Neural cell (in vitro differentiated cells): ENCODE data around the gene KIF20B. TPM values are rescaled to one million over a fixed set of nuclear protein-coding genes. Genes with fewer than 3 reads are reported as not detected.

ENCODE experiments used
- H2AFZ ChIP-seq: fragments of 200-600, 300-800 bp; sonication (generic), shearing (Covaris generic); 2 replicates; pipeline ENCODE4 v1.6.0; 2014; ENCODE audit warnings: low read depth, mild to moderate bottlenecking, antibody characterized with exemption, low read length, moderate library complexity
- H3F3A ChIP-seq: fragments of 200-600 bp; shearing (Covaris generic); 2 replicates; pipeline ENCODE4 v1.6.1; 2016; ENCODE audit warnings: mild to moderate bottlenecking, moderate library complexity, mixed read lengths, antibody characterized with exemption, low read length; ENCODE audit not compliant: insufficient read depth, poor library complexity, severe bottlenecking
- H3K27ac ChIP-seq: fragments of 200-600, 300-800 bp; sonication (generic), shearing (Covaris generic); 2 replicates; pipeline ENCODE4 v1.5.1; 2014; ENCODE audit warnings: mild to moderate bottlenecking, low read length, moderate library complexity
- H3K27me3 ChIP-seq: fragments of 300-800, 200-600 bp; sonication (generic), shearing (Covaris generic); 2 replicates; pipeline ENCODE4 v1.6.0; 2014; ENCODE audit warnings: mild to moderate bottlenecking, low read depth, low read length, moderate library complexity; ENCODE audit not compliant: insufficient read depth
- H3K36me3 ChIP-seq: fragments of 300-800, 200-600 bp; sonication (generic), shearing (Covaris generic); 2 replicates; pipeline ENCODE4 v1.5.1; 2014; ENCODE audit warnings: mild to moderate bottlenecking, antibody characterized with exemption, low read length, moderate library complexity; ENCODE audit not compliant: insufficient read depth
- H3K4me2 ChIP-seq: fragments of 300-800, 200-600 bp; sonication (generic), shearing (Covaris generic); 2 replicates; pipeline ENCODE4 v1.6.0; 2014; ENCODE audit warnings: mild to moderate bottlenecking, low read length
- H3K4me3 ChIP-seq: fragments of 300-800, 200-600 bp; sonication (generic), shearing (Covaris generic); 2 replicates; pipeline ENCODE4 v1.5.1; 2014; ENCODE audit warnings: mild to moderate bottlenecking, low read length, moderate library complexity
- H3K79me2 ChIP-seq: fragments of 200-600 bp; shearing (Covaris generic); replicated peaks from 2 replicates; pipeline ENCODE4 v1.6.0; 2014; ENCODE audit warnings: mild to moderate bottlenecking, low read length, moderate library complexity; ENCODE audit not compliant: insufficient read depth
- H3K9ac ChIP-seq: fragments of 300-800, 200-600 bp; sonication (generic), shearing (Covaris generic); 2 replicates; pipeline ENCODE4 v1.6.1; 2016; ENCODE audit warnings: mild to moderate bottlenecking, low read length, mixed read lengths
- H3K9me2 ChIP-seq: fragments of 200-600 bp; shearing (Covaris generic); 2 replicates; pipeline ENCODE4 v1.6.1; 2016; ENCODE audit warnings: mild to moderate bottlenecking, low read length, mixed read lengths; ENCODE audit not compliant: insufficient read depth
- H3K9me3 ChIP-seq: fragments of 200-600, 300-800 bp; sonication (generic), shearing (Covaris generic); 2 replicates; pipeline ENCODE4 v1.6.1; 2016; ENCODE audit warnings: mild to moderate bottlenecking, mixed run types, low read length, moderate library complexity, mixed read lengths
- H4K20me1 ChIP-seq: fragments of 200-600 bp; shearing (Covaris generic); 2 replicates; pipeline ENCODE4 v1.6.1; 2016; ENCODE audit warnings: mild to moderate bottlenecking, mixed run types; ENCODE audit not compliant: insufficient read depth
- EP300 ChIP-seq: fragments of 450-650 bp; conservative IDR thresholded peaks from 2 replicates; pipeline ENCODE4 v1.6.1; 2014; ENCODE audit warnings: antibody characterized with exemption, mild to moderate bottlenecking, moderate library complexity; ENCODE audit not compliant: poor library complexity, severe bottlenecking
- EZH2 ChIP-seq: fragments of 200-600, 300-800 bp; shearing (Covaris generic), sonication (generic); IDR thresholded peaks from 2 replicates; pipeline ENCODE4 v1.6.1; 2014; ENCODE audit warnings: antibody characterized with exemption, low read length, borderline replicate concordance, mild to moderate bottlenecking; ENCODE audit not compliant: insufficient read depth, poor library complexity, severe bottlenecking
- MXI1 ChIP-seq: fragments of 450-650 bp; conservative IDR thresholded peaks from 2 replicates; pipeline ENCODE4 v1.6.1; 2014; ENCODE audit warnings: antibody characterized with exemption, mild to moderate bottlenecking; ENCODE audit not compliant: poor library complexity, severe bottlenecking
- POLR2AphosphoS5 ChIP-seq: IDR thresholded peaks from 2 replicates; pipeline ENCODE4 v1.6.1; 2012
- RAD21 ChIP-seq: fragments of 450-650 bp; conservative IDR thresholded peaks from 2 replicates; pipeline ENCODE4 v1.6.1; 2014; ENCODE audit warnings: antibody characterized with exemption, mild to moderate bottlenecking, moderate library complexity
- SMC3 ChIP-seq: fragments of 450-650 bp; conservative IDR thresholded peaks from 2 replicates; pipeline ENCODE4 v1.6.1; 2014; ENCODE audit warnings: antibody characterized with exemption, mild to moderate bottlenecking, moderate library complexity; ENCODE audit not compliant: poor library complexity
- TAF1 ChIP-seq: IDR thresholded peaks from 2 replicates; pipeline ENCODE4 v1.6.1; 2012; ENCODE audit warnings: low read depth
- polyA plus RNA-seq: library from polyadenylated mRNA; depleted of rRNA; stranded (reverse); fragments of >200 nt; gene quantifications from 2 replicates; pipeline ENCODE4 v1.2.3, GENCODE V29; 2014
- TF ChIP-seq, protein P1 (sequence below): fragments of 450-650 bp; IDR thresholded peaks from 2 replicates; pipeline ENCODE4 v1.5.1; 2014; ENCODE audit warnings: antibody characterized with exemption, mild to moderate bottlenecking, moderate library complexity; ENCODE audit not compliant: poor library complexity, severe bottlenecking
- TF ChIP-seq, protein P2 (sequence below): IDR thresholded peaks from 2 replicates; pipeline ENCODE4 v1.6.1; 2012; ENCODE audit warnings: borderline replicate concordance

Gene KIF20B
- polyA plus RNA-seq, 1 donor from 2014 or later: 3.9 TPM

DNA sequence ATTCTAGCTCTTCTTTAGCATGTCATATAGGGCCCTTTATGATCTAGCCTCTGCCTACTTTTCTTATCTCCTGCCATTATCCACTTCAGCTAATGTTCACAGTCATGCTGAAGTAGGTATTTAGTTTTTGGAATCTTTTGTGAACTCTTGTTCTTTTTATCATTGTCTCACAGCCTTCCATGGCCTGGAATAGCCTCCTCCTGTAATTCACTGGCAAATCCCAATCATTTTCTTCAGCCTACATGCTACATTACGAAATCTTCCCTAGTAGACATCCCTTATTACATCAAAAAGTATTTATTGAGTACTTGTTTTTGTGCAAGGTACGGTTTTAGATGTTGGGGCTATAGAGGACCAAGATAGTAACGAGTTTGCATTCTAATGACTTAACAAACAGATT lies 3.4 kb upstream of the KIF20B start:
- Histone ChIP-seq H4K20me1 (no peaks in the 10 kb centered on the region), H3K9me2 (no peaks in the 10 kb centered on the region), H3K27ac (no peak overlapping the region), H3K36me3 (no peaks in the 10 kb centered on the region), H3F3A (no peaks in the 10 kb centered on the region), H2AFZ (no peak overlapping the region), H3K79me2 (peaks cover 14% of the 10 kb centered on the region), H3K9ac (no peak overlapping the region), H3K4me3 (no peak overlapping the region), H3K9me3 (no peaks in the 10 kb centered on the region), H3K4me2 (no peak overlapping the region), H3K27me3 (no peaks in the 10 kb centered on the region)
- TF ChIP-seq EP300 (no peak), SMC3 (no peak), RAD21 (no peak), TAF1 (no peak), POLR2AphosphoS5 (no peak), EZH2 (no peak), MXI1 (no peak)
- TF ChIP-seq, protein P1, sequence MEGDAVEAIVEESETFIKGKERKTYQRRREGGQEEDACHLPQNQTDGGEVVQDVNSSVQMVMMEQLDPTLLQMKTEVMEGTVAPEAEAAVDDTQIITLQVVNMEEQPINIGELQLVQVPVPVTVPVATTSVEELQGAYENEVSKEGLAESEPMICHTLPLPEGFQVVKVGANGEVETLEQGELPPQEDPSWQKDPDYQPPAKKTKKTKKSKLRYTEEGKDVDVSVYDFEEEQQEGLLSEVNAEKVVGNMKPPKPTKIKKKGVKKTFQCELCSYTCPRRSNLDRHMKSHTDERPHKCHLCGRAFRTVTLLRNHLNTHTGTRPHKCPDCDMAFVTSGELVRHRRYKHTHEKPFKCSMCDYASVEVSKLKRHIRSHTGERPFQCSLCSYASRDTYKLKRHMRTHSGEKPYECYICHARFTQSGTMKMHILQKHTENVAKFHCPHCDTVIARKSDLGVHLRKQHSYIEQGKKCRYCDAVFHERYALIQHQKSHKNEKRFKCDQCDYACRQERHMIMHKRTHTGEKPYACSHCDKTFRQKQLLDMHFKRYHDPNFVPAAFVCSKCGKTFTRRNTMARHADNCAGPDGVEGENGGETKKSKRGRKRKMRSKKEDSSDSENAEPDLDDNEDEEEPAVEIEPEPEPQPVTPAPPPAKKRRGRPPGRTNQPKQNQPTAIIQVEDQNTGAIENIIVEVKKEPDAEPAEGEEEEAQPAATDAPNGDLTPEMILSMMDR: no peak
- TF ChIP-seq, protein P2, sequence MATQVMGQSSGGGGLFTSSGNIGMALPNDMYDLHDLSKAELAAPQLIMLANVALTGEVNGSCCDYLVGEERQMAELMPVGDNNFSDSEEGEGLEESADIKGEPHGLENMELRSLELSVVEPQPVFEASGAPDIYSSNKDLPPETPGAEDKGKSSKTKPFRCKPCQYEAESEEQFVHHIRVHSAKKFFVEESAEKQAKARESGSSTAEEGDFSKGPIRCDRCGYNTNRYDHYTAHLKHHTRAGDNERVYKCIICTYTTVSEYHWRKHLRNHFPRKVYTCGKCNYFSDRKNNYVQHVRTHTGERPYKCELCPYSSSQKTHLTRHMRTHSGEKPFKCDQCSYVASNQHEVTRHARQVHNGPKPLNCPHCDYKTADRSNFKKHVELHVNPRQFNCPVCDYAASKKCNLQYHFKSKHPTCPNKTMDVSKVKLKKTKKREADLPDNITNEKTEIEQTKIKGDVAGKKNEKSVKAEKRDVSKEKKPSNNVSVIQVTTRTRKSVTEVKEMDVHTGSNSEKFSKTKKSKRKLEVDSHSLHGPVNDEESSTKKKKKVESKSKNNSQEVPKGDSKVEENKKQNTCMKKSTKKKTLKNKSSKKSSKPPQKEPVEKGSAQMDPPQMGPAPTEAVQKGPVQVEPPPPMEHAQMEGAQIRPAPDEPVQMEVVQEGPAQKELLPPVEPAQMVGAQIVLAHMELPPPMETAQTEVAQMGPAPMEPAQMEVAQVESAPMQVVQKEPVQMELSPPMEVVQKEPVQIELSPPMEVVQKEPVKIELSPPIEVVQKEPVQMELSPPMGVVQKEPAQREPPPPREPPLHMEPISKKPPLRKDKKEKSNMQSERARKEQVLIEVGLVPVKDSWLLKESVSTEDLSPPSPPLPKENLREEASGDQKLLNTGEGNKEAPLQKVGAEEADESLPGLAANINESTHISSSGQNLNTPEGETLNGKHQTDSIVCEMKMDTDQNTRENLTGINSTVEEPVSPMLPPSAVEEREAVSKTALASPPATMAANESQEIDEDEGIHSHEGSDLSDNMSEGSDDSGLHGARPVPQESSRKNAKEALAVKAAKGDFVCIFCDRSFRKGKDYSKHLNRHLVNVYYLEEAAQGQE: no peak

DNA sequence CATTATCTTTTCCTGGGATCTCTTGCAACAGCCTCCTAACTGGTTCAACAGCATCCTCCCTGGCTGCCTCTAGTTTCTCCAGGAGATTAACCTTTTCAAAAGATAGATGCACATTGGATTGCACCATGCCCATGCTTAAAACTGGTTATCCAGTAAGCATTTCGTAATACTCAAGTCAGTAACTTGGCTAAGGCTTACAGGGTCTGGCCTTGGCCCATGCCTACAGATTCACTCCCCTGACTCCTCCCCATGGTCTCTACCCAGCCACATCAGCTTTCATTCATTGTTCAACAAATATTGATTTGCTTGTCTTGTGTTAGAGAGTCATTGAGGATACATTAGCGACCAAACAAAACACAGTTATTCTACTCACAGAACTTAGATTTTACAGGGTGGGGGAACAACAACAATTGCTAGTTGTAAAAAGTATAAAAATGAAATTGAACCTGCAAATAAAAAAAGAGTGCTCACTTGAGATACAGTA lies 1.8 kb upstream of the KIF20B start:
- Histone ChIP-seq H3K9me2 (no peaks in the 10 kb centered on the region), H3K9me3 (no peaks in the 10 kb centered on the region), H3F3A (no peaks in the 10 kb centered on the region), H3K4me2 (no peak overlapping the region), H3K79me2 (peaks cover 25% of the 10 kb centered on the region), H3K27ac (no peak overlapping the region), H3K9ac (no peak overlapping the region), H3K4me3 (no peak overlapping the region), H2AFZ (no peak overlapping the region), H3K27me3 (no peaks in the 10 kb centered on the region), H4K20me1 (no peaks in the 10 kb centered on the region), H3K36me3 (no peaks in the 10 kb centered on the region)
- TF ChIP-seq, protein P1: no peak
- TF ChIP-seq POLR2AphosphoS5 (no peak), SMC3 (no peak), TAF1 (no peak), EP300 (no peak), RAD21 (no peak), MXI1 (no peak), EZH2 (no peak)
- TF ChIP-seq, protein P2: no peak
